Upper lobe of left lung (tissue), 6 donors: Measurements from ENCODE around the gene ZNF33B. TPM values are rescaled to one million over a fixed set of nuclear protein-coding genes. Genes with fewer than 3 reads are reported as not detected.
"Not testable (repeated sequence)": the region's sequence is repeated elsewhere in the genome, so short reads cannot be mapped to it uniquely, and the experiment has no call there.

Source experiments
- ATAC-seq, 2 donors: fragments of 200-7000 bp; cut with Tn5 transposase; one replicate each; pipeline ENCODE4 v1.9.1; 2022; ENCODE audit warnings: mild to moderate bottlenecking in 2 of 2, moderate library complexity in 2 of 2; ENCODE audit not compliant: low FRiP score in 2 of 2
- DNase-seq, 2 donors: peaks; one replicate each; pipeline ENCODE4 v3.0.0-alpha.2; 2019 to 2020
- H3K27ac ChIP-seq, 4 donors: fragments of 200-600 bp; sonication (generic); one replicate each; pipeline ENCODE4 v1.5.1; 2016 to 2019
- H3K27me3 ChIP-seq, 4 donors: fragments of 200-600 bp; sonication (generic); one replicate each; pipeline ENCODE4 v1.5.1; 2017 to 2019
- H3K36me3 ChIP-seq, 4 donors: fragments of 200-600 bp; sonication (generic); one replicate each; pipeline ENCODE4 v1.5.1; 2016 to 2019
- H3K4me1 ChIP-seq, 4 donors: fragments of 200-600 bp; sonication (generic); one replicate each; pipeline ENCODE4 v1.5.1; 2018 to 2019
- H3K4me3 ChIP-seq, 4 donors: fragments of 200-600 bp; sonication (generic); one replicate each; pipeline ENCODE4 v1.5.1; 2017 to 2019; ENCODE audit warnings: mild to moderate bottlenecking in 2 of 4, moderate library complexity in 1 of 4
- H3K9me3 ChIP-seq, 4 donors: fragments of 200-600 bp; sonication (generic); one replicate each; pipeline ENCODE4 v1.5.1; 2018 to 2019
- EP300 ChIP-seq, 4 donors: sonication (generic); formaldehyde crosslinking; IDR thresholded peaks; one replicate each; pipeline ENCODE4 v1.5.1; 2017; ENCODE audit warnings: antibody characterized with exemption in 4 of 4, control low read depth in 2 of 4
- POLR2A ChIP-seq, 4 donors: fragments of 450-650 bp; IDR thresholded peaks; one replicate each; pipeline ENCODE4 v1.5.1; 2016 to 2017; ENCODE audit warnings: antibody characterized with exemption in 4 of 4, mild to moderate bottlenecking in 2 of 4
- POLR2AphosphoS5 ChIP-seq, 2 donors: sonication (generic); formaldehyde crosslinking; IDR thresholded peaks; one replicate each; pipeline ENCODE4 v1.5.1; 2017; ENCODE audit warnings: antibody characterized with exemption in 2 of 2
- WGBS, 2 donors: methylation state at CpG; one replicate each; pipeline ENCODE4 v1.1.5; 2017 to 2018; 5-methylcytosine and 5-hydroxymethylcytosine counted together
- total RNA-seq, 6 donors: library from RNA; depleted of rRNA in 4 of 6; stranded (reverse); fragments of >200 nt in 4 of 6; gene quantifications; one replicate each; pipeline versions ENCODE4 v1.1.0 to v1.2.1, GENCODE V29; 2016 to 2021
- TF ChIP-seq, protein P1 (sequence below), 6 experiments: fragments of 450-650 bp in 4 of 6; fragments of 200-600 bp in 2 of 6; sonication (generic) in 2 of 6; IDR thresholded peaks; one replicate each; pipeline ENCODE4 v1.5.1; 2016 to 2019; ENCODE audit warnings: antibody characterized with exemption in 6 of 6
- donor health status: DM: no; HTN: no; CAD: no; lungs with moderate emphysema.
- donor health status: DM: no; HTN: yes; CAD: no; lungs with severe emphysema.

The ZNF33B gene
- total RNA-seq, 6 donors from 2014 or later, result 20.2 to 51.3 (median 32.0) TPM

DNA sequence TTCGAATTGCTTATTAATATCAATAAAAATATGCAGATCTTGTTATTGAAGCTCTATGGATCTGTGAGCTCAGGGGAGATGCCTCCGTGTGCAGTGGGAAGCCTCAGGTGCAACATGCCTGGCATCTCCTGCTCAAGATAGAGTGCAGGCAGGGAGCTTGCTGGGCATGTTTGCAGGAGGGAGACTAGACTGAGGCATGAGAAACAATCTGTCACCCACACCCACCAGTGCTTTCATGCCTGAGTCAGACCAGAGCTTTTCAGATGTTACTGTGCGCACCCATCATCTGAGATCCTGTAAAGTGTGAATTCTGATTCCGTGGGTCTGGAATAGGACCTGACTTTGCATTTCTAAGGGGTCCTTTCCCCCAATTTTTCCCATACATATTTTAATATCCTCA lies 62.0 kb downstream of the ZNF33B start:
- Histone ChIP-seq H3K9me3 (peaks cover 0 to 6% (median 0%) of the 10 kb centered on the region in 4 donors), H3K4me1 (no peaks in the 10 kb centered on the region), H3K27me3 (no peaks in the 10 kb centered on the region), H3K36me3 (no peaks in the 10 kb centered on the region), H3K4me3 (no peak overlapping the region), H3K27ac (no peak overlapping the region)
- no peak for TF ChIP-seq EP300 (IDR thresholded peaks at IDR 0.05)
- no peak for TF ChIP-seq POLR2AphosphoS5 (IDR thresholded peaks at IDR 0.05)
- TF ChIP-seq POLR2A (IDR thresholded peaks at IDR 0.05), result no peak
- TF ChIP-seq, protein P1, sequence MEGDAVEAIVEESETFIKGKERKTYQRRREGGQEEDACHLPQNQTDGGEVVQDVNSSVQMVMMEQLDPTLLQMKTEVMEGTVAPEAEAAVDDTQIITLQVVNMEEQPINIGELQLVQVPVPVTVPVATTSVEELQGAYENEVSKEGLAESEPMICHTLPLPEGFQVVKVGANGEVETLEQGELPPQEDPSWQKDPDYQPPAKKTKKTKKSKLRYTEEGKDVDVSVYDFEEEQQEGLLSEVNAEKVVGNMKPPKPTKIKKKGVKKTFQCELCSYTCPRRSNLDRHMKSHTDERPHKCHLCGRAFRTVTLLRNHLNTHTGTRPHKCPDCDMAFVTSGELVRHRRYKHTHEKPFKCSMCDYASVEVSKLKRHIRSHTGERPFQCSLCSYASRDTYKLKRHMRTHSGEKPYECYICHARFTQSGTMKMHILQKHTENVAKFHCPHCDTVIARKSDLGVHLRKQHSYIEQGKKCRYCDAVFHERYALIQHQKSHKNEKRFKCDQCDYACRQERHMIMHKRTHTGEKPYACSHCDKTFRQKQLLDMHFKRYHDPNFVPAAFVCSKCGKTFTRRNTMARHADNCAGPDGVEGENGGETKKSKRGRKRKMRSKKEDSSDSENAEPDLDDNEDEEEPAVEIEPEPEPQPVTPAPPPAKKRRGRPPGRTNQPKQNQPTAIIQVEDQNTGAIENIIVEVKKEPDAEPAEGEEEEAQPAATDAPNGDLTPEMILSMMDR (IDR thresholded peaks at IDR 0.05), result no peak
- DNase-seq (no peak), ATAC-seq (no peak)
- 92 to 93% methylated on average over 4 of the region's 4 CpGs for WGBS, 2 donors

DNA sequence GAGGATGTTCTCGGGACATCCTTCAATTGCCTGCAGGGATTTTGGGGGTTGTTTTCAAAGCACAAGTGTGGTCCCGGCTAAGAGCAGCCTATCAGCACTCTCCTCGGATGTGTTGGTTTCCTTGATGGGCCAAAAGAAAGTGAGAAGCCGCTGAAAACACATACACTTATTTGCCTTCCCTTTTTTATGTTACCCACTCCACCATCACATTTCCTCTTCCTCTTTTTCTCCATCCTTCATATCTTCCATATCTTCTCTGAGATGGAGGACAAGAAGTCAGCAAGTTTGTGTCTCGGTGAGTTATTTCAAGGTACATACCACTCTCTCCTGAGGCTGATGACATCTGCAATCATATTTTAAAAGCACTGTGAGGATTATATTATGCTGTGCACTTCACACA lies 64.0 kb downstream of the ZNF33B start:
- no peak for ATAC-seq
- TF ChIP-seq, protein P1 (IDR thresholded peaks at IDR 0.05), result no peak
- TF ChIP-seq EP300 (IDR thresholded peaks at IDR 0.05), result no peak
- TF ChIP-seq POLR2AphosphoS5 (IDR thresholded peaks at IDR 0.05), result no peak
- no peak for TF ChIP-seq POLR2A (IDR thresholded peaks at IDR 0.05)
- 68 to 78% methylated on average over 5 of the region's 5 CpGs for WGBS, 2 donors
- peaks cover 0 to 7% (median 0%) of the 10 kb centered on the region in 4 donors for H3K9me3 ChIP-seq
- H3K27ac ChIP-seq, result no peak overlapping the region
- no peaks in the 10 kb centered on the region for H3K4me1 ChIP-seq
- no peaks in the 10 kb centered on the region for H3K27me3 ChIP-seq
- H3K36me3 ChIP-seq, result no peaks in the 10 kb centered on the region
- DNase-seq, result no peak
- no peak overlapping the region for H3K4me3 ChIP-seq

DNA sequence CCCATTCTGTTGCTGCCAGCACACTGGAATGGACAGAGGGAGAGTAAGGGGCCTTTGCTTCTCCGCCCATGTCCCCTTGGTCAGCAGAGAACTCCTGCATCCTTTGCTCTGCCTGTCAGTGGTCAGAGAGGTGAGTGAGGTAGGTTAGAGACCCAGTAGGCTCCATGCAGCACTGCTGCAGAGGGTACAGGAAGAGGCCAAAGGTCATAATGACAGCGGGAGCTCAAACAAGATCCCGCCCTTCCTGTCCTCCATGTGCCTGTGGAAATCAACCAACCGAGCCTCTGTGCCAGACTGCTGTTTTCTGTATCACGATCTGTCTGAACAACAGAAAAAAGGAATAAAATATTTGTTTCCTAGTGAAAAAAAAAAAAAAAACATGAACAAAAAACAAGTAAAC lies 81.4 kb downstream of the ZNF33B start:
- no peaks in the 10 kb centered on the region for H3K36me3 ChIP-seq
- 59 to 62% methylated on average over 5 of the region's 5 CpGs for WGBS, 2 donors
- no peaks in the 10 kb centered on the region for H3K27me3 ChIP-seq
- ATAC-seq (no peak), DNase-seq (no peak)
- no peak overlapping the region for H3K4me3 ChIP-seq
- TF ChIP-seq POLR2AphosphoS5 (IDR thresholded peaks at IDR 0.05) (peak in 1 of 2 donors; percentile 11), EP300 (IDR thresholded peaks at IDR 0.05) (no peak), POLR2A (IDR thresholded peaks at IDR 0.05) (no peak)
- TF ChIP-seq, protein P1 (IDR thresholded peaks at IDR 0.05), result no peak
- peaks cover 2 to 8% (median 4%) of the 10 kb centered on the region in 4 donors for H3K4me1 ChIP-seq
- no peaks in the 10 kb centered on the region for H3K9me3 ChIP-seq
- no peak overlapping the region for H3K27ac ChIP-seq

DNA sequence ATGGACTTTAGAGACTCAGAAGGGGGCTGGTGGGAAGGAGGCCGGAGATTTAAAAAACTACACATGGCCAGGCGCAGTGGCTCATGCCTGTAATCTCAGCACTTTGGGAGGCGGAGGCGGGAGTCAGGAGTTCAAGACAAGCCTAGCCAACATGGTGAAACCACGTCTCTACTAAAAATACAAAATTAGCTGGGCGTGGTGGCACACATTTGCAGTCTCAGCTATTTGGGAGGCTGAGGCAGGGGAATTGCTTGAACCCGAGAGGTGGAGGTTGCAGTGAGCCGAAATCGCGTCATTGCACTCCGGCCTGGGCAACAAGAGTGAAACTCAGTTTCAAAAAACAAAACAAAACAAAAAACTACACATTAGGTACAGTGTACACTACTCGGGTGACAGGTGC lies 84.8 kb downstream of the ZNF33B start:
- DNase-seq, ATAC-seq, H3K9me3 ChIP-seq, H3K36me3 ChIP-seq, H3K27me3 ChIP-seq, H3K27ac ChIP-seq: not testable (repeated sequence)
- peaks cover 13 to 21% (median 18%) of the 10 kb centered on the region in 4 donors for H3K4me1 ChIP-seq
- WGBS, 2 donors, result 95 to 97% methylated on average over 12 of the region's 12 CpGs
- H3K4me3 ChIP-seq, result peak overlapping the region in 3 of 4 donors; percentile 81 to 87 (median 85)

DNA sequence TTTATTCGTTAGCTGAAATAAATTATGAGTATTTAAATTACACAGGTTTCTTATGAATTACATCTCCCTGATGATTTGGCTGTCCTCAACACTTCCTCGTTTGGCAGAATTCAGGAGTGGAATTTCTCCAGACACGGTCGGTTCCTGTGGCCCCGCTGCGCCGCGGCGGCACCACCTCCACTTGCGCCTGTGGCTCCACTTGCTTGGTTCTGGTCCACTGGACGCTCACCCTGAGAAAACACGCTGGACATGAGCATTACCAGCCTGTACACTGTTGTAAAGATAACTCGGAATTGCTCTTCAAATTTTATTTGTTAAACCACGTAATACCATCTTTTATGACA lies 85.3 kb downstream of the ZNF33B start:
- TF ChIP-seq, protein P1 (IDR thresholded peaks at IDR 0.05), result no peak
- TF ChIP-seq EP300 (IDR thresholded peaks at IDR 0.05), result no peak
- TF ChIP-seq POLR2A (IDR thresholded peaks at IDR 0.05), result no peak
- TF ChIP-seq POLR2AphosphoS5 (IDR thresholded peaks at IDR 0.05), result no peak

More for the DNA sequence above, 85.3 kb downstream of the ZNF33B start:
- peaks cover 0 to 10% (median 0%) of the 10 kb centered on the region in 4 donors for H3K36me3 ChIP-seq
- DNase-seq (peak in 1 of 2 donors; percentile 90), ATAC-seq (peak in 1 of 2 donors; percentile 65)
- peak overlapping the region in 3 of 4 donors; percentile 63 to 85 (median 71) for H3K27ac ChIP-seq
- peaks cover 0 to 3% (median 0%) of the 10 kb centered on the region in 4 donors for H3K9me3 ChIP-seq
- no peaks in the 10 kb centered on the region for H3K27me3 ChIP-seq
- peak overlapping the region; percentile 15 to 87 (median 83) for H3K4me3 ChIP-seq
- peaks cover 13 to 21% (median 18%) of the 10 kb centered on the region in 4 donors for H3K4me1 ChIP-seq
- 8 to 9% methylated on average over 14 of the region's 14 CpGs for WGBS, 2 donors
